Measurements from ENCODE around the gene DUOX2.
"Not testable (repeated sequence)": the region's sequence is repeated elsewhere in the genome, so short reads cannot be mapped to it uniquely, and the experiment has no call there.

DUOX2 gene

DNA sequence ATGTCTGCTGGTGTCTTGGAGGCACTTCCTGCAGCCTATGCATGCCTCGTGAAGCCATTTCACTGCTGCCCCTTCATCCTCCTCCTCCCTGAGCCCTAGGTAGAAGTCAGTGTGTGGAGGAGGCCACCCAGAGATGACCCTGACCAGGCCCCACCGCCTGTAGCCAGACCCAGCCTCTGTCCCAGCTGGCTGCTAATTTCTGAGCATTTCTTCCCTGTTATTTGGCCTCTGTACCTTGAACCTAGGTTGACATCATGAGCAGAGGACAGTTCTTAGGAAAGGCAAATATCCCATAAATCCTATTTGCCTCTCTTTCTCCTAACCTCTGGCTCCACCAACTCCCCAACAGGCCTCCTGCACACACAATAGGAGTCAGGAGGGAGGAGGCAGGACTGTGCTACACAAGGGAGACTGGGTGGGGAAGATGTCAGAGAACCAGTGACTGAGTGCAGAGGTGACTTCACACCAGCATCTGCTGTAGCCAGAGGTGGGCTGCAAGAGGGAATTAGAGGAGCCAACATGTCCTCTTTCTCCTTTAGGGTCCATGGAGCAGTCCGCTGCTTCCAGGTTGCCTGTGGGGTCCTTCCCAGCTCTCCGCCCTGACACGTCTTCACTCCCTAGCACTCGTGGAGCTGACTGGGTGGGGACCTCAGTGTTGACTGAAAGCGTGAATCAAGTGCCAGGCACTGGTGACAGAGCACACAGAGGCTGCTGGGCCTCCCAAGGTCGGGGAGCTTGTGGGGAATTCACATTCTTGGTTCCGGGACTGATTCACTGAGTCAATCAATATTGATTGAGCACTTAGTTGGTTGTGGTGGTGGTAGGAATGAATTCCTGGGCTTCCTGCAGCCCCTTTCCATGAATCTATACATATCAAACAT lies 38.3 kb downstream of the DUOX2 start:
- not testable (repeated sequence) for DNase-seq (ENCODE audit: low read depth in 2 of 2)

- not testable (repeated sequence) for DNase-seq (ENCODE audit: low read depth in 2 of 2)
Measured at GRCh38 chr15:45073602-45074001, 40.4 kb downstream of the DUOX2 start.

- DNase-seq (ENCODE audit: low read depth in 2 of 2), result not testable (repeated sequence)
Measured at GRCh38 chr15:45069942-45070360, 44.0 kb downstream of the DUOX2 start.

DNA sequence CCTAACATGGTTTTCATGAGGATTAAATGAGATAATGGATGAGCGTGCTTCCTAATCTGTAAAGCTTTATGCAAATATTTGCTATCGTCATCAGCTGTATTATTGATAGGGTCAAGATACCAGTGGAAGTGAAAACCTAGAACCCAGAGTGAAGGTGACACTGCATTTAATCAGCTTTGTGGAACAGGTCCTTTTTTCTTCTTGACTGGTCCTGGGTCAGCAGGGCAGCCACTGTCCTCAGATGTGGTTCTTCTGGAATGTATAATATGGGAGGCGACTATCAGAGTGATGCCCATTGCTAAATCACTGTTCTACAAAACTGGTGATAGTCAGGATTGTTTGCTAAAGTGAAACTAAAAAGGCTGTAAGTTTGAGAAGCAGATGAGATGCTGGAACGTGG lies 49.6 kb downstream of the DUOX2 start:
- no peak for DNase-seq (ENCODE audit: low read depth in 2 of 2)

- not testable (repeated sequence) for DNase-seq (ENCODE audit: low read depth in 2 of 2)
Measured at GRCh38 chr15:45062301-45062700, 51.7 kb downstream of the DUOX2 start.

DNA sequence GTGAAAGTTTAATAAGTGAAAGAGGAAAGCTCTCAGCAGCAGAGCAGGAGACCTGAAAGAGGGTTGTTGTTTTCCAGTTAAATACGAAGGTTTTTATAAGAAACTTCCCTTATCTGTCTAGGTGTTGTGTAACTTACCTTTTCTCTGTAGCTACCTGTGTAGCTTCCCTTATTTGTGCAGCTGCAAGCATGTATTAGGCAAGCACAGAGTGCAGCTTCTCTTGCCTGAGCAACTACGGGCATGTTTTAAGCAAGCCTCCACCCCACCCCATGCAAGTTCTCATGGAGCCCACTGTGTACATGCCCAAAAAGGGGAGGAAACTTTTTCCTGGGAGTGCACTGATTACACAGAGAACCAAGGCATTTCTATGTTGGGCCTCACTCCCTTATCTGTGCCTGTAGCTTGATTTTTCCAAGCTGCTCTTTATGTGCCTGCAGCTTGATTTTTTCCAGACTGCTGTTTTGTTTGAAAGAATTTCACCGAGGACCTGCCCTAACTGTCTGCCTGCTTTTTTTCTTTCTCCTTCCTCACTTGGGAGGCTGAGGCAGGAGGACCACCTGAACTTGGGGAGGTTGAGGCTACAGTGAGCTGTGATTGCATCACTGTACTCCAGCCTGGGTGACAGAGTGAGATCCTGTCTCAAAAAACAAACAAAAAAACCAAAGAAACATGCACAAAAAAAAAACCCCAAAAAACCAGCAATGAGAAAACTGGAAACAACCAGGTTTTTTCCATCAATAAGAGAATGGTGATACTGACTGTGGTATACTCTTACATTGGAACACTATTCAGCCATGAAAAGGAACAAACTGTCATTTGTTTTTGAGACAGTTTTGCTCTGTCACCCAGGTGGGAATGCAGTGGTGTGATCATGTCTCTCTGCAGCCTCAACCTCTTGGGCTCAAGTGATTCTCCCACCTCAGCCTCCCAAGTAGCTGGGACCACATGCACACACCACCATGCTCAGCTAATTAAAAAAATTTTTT lies 55.0 kb downstream of the DUOX2 start:
- not testable (repeated sequence) for DNase-seq (ENCODE audit: low read depth in 2 of 2)

- DNase-seq (ENCODE audit: low read depth in 2 of 2), result not testable (repeated sequence)
Measured at GRCh38 chr15:45052676-45053075, 61.3 kb downstream of the DUOX2 start.

- DNase-seq (ENCODE audit: low read depth in 2 of 2), result no peak
Measured at GRCh38 chr15:45050587-45050986, 63.4 kb downstream of the DUOX2 start.

- DNase-seq (ENCODE audit: low read depth in 2 of 2), result no peak
Measured at GRCh38 chr15:45048794-45049631, 65.0 kb downstream of the DUOX2 start.

DNA sequence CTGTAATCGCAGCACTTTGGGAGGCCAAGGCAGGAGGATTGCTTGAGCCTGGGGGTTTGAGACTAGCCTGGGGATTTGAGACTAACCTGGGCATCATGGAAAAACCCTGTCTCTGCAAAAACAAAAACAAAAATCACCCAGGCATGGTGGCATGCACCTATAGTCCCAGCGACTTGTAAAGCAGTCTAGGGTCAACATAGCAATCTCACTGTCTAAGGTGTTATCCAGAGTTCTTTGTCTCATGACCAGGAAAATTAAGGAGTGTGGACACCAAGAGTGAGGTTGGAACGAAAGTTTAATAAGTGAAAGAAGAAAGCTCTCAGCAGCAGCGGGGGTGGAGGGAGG lies 65.6 kb downstream of the DUOX2 start:
- not testable (repeated sequence) for DNase-seq (ENCODE audit: low read depth in 2 of 2)

DNA sequence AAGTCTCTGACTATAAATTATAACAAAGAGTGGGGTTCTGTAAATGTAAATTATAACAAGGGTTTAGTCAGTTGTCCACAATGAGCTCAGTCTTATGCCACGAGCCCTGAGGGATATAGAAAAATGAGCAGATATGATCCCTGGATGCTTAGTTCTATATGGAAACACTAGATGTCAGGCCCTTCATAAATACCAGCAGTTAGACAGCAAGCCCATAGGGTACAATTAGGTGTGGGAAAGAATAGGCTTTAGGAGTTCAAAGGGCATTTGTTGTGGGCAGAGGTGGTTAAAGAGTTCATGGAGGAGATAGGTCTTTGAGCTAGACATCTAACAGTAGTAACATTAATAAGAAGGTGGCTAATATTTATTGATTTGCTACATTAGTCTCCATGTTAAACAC lies 69.7 kb downstream of the DUOX2 start:
- not testable (repeated sequence) for DNase-seq (ENCODE audit: low read depth in 2 of 2)

DNA sequence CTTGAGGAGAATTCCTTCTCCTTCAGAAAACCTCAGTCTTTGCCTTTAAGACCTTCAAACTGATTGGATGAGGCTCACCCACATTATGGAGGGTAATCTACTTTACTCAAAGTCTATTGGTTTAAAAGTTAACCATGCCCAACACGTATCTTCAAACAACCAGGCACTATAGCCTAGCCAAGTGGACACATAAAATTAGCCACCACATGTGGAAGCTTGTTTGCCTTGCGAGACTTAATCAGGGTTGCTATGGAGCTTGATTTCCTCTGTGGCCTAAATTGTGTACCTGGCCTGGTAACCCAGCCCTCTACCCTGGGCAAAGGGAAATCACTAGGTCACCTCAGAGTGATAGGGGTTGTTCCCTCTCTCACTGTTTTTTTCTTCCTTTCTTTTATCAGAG lies 71.1 kb downstream of the DUOX2 start:
- DNase-seq (ENCODE audit: low read depth in 2 of 2), result not testable (repeated sequence)

Data from activated CD4-positive, alpha-beta T cell treated with anti-CD3 and anti-CD28 coated beads for 24 hours (primary cell).